NCI-H1105 (cell line): ENCODE measurements around the gene PDZD7.
"Not testable (repeated sequence)": the region's sequence is repeated elsewhere in the genome, so short reads cannot be mapped to it uniquely, and the experiment has no call there.

Source experiments
- DNase-seq: peaks from one replicate; lab custom pipeline; 2025; lab: John Stamatoyannopoulos, UW

Gene PDZD7

GRCh38 chr10:101040851-101041250 is 9.9 kb upstream of the PDZD7 start:
- DNase-seq: no peak

- DNase-seq: no peak
Observed at GRCh38 chr10:101040061-101040460, 9.1 kb upstream of the PDZD7 start.

GRCh38 chr10:101038484-101038883 is 7.6 kb upstream of the PDZD7 start:
- no peak for DNase-seq

- DNase-seq: no peak
Observed at GRCh38 chr10:101036726-101037125, 5.8 kb upstream of the PDZD7 start.

- DNase-seq: no peak
Observed at GRCh38 chr10:101035916-101036702, 5.2 kb upstream of the PDZD7 start.

- no peak for DNase-seq
Observed at GRCh38 chr10:101035314-101035713, 4.4 kb upstream of the PDZD7 start.

- not testable (repeated sequence) for DNase-seq
Observed at GRCh38 chr10:101034404-101034803, 3.5 kb upstream of the PDZD7 start.

GRCh38 chr10:101033276-101033675 is 2.3 kb upstream of the PDZD7 start:
- DNase-seq: no peak

- DNase-seq: no peak
Observed at GRCh38 chr10:101032637-101033224, 1.8 kb upstream of the PDZD7 start.

GRCh38 chr10:101031796-101032636 is 1.1 kb upstream of the PDZD7 start:
- DNase-seq: peak; percentile 35

- DNase-seq: no peak
Observed at GRCh38 chr10:101030496-101031127, 317 bp downstream of the PDZD7 start.

GRCh38 chr10:101029520-101030295 is 1.2 kb downstream of the PDZD7 start:
- no peak for DNase-seq

GRCh38 chr10:101028446-101029337 is 2.2 kb downstream of the PDZD7 start:
- no peak for DNase-seq

GRCh38 chr10:101027106-101027720 is 3.7 kb downstream of the PDZD7 start:
- no peak for DNase-seq

GRCh38 chr10:101022967-101023705 is 7.8 kb downstream of the PDZD7 start:
- no peak for DNase-seq

- no peak for DNase-seq
Observed at GRCh38 chr10:101021692-101022251, 9.2 kb downstream of the PDZD7 start.

GRCh38 chr10:101021239-101021638 is 9.7 kb downstream of the PDZD7 start:
- no peak for DNase-seq

- no peak for DNase-seq
Observed at GRCh38 chr10:101020427-101021075, 10.4 kb downstream of the PDZD7 start.

GRCh38 chr10:101019440-101019703 is 11.6 kb downstream of the PDZD7 start:
- no peak for DNase-seq
